Measurements from ENCODE around the gene CLUH. TPM values are rescaled to one million over a fixed set of nuclear protein-coding genes. Genes with fewer than 3 reads are reported as not detected.

The CLUH gene
- total RNA-seq, 1 donor from 2014 or later, result 53.6 TPM

- FAIRE-seq (no peak), DNase-seq (ENCODE audit: low read depth) (no peak)
- TF ChIP-seq CTCF (IDR thresholded peaks at IDR 0.05; ENCODE audit: insufficient read depth, low read depth, low read length) (no peak), EZH2 (IDR thresholded peaks at IDR 0.05; ENCODE audit: insufficient read depth, low read length) (no peak)
- Histone ChIP-seq H3K27ac (ENCODE audit: low read depth, low read length) (no peak overlapping the region), H2AFZ (ENCODE audit: low read depth, low read length) (no peak overlapping the region), H3K4me3 (ENCODE audit: insufficient read depth, low read depth, low read length) (no peak overlapping the region), H3K4me2 (ENCODE audit: low read length) (no peak overlapping the region), H3K4me1 (ENCODE audit: insufficient read depth, low read length) (no peaks in the 10 kb centered on the region), H4K20me1 (ENCODE audit: insufficient read depth, low read length) (no peaks in the 10 kb centered on the region), H3K9ac (ENCODE audit: low read length) (no peak overlapping the region), H3K27me3 (ENCODE audit: insufficient read depth, low read length) (peaks cover 16% of the 10 kb centered on the region), H3K79me2 (ENCODE audit: insufficient read depth, low read length) (no peaks in the 10 kb centered on the region), H3K9me3 (ENCODE audit: insufficient read depth, low read depth, low read length) (no peaks in the 10 kb centered on the region), H3K36me3 (ENCODE audit: insufficient read depth, low read length) (no peaks in the 10 kb centered on the region)
- peaks cover 4% of the 10 kb centered on the region for H3K9me3 Mint-ChIP-seq (ENCODE audit: unreplicated experiment)
- H3K36me3 Mint-ChIP-seq (ENCODE audit: low read depth, unreplicated experiment), result no peaks in the 10 kb centered on the region
- H3K27me3 Mint-ChIP-seq (ENCODE audit: low read depth, unreplicated experiment), result peaks cover 46% of the 10 kb centered on the region
- H3K4me1 Mint-ChIP-seq (ENCODE audit: low read depth, unreplicated experiment), result no peaks in the 10 kb centered on the region
- no peak overlapping the region for H3K27ac Mint-ChIP-seq (ENCODE audit: unreplicated experiment)
- H3K4me3 Mint-ChIP-seq (ENCODE audit: unreplicated experiment), result no peak overlapping the region
These were observed 11.0 kb upstream of the CLUH start for GRCh38 chr17:2722611-2723010.

DNA sequence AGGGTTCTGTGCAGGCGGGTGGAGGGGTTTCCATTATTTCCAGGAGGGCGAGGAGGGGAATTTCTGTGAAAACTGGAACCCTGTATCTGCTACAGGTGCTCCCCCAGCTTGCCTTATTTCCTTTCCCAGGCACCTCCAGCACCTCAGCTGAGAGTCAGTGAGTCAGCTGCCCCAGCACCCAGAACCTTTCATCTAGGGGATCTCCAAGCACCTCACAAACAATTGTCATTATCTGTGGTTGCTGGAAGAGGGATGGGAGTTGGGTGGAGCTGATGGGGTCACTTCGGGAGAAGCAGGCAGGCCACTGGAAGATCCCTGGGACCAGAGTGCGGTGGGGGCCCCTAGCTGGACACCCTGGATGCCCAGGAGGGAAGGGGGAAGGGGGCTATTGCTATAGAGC lies 10.0 kb upstream of the CLUH start:
- TF ChIP-seq CTCF (IDR thresholded peaks at IDR 0.05; ENCODE audit: insufficient read depth, low read depth, low read length), result no peak
- TF ChIP-seq EZH2 (IDR thresholded peaks at IDR 0.05; ENCODE audit: insufficient read depth, low read length), result no peak
- H3K4me2 ChIP-seq (ENCODE audit: low read length), result no peak overlapping the region
- no peaks in the 10 kb centered on the region for H3K4me1 ChIP-seq (ENCODE audit: insufficient read depth, low read length)
- H3K36me3 Mint-ChIP-seq (ENCODE audit: low read depth, unreplicated experiment), result no peaks in the 10 kb centered on the region
- H3K27ac Mint-ChIP-seq (ENCODE audit: unreplicated experiment), result no peak overlapping the region
- peaks cover 39% of the 10 kb centered on the region for H3K27me3 Mint-ChIP-seq (ENCODE audit: low read depth, unreplicated experiment)
- no peak overlapping the region for H2AFZ ChIP-seq (ENCODE audit: low read depth, low read length)
- DNase-seq (ENCODE audit: low read depth) (no peak), FAIRE-seq (no peak)
- no peaks in the 10 kb centered on the region for H4K20me1 ChIP-seq (ENCODE audit: insufficient read depth, low read length)
- no peaks in the 10 kb centered on the region for H3K4me1 Mint-ChIP-seq (ENCODE audit: low read depth, unreplicated experiment)
- H3K27me3 ChIP-seq (ENCODE audit: insufficient read depth, low read length), result peaks cover 16% of the 10 kb centered on the region
- H3K36me3 ChIP-seq (ENCODE audit: insufficient read depth, low read length), result no peaks in the 10 kb centered on the region
- H3K79me2 ChIP-seq (ENCODE audit: insufficient read depth, low read length), result no peaks in the 10 kb centered on the region
- peaks cover 4% of the 10 kb centered on the region for H3K9me3 Mint-ChIP-seq (ENCODE audit: unreplicated experiment)
- H3K9ac ChIP-seq (ENCODE audit: low read length), result no peak overlapping the region
- no peaks in the 10 kb centered on the region for H3K9me3 ChIP-seq (ENCODE audit: insufficient read depth, low read depth, low read length)
- no peak overlapping the region for H3K4me3 Mint-ChIP-seq (ENCODE audit: unreplicated experiment)
- no peak overlapping the region for H3K27ac ChIP-seq (ENCODE audit: low read depth, low read length)
- H3K4me3 ChIP-seq (ENCODE audit: insufficient read depth, low read depth, low read length), result no peak overlapping the region

- H3K4me2 ChIP-seq (ENCODE audit: low read length), result no peak overlapping the region
- Mint-ChIP-seq H3K9me3 (ENCODE audit: unreplicated experiment) (peaks cover 4% of the 10 kb centered on the region), H3K36me3 (ENCODE audit: low read depth, unreplicated experiment) (no peaks in the 10 kb centered on the region), H3K27me3 (ENCODE audit: low read depth, unreplicated experiment) (peaks cover 30% of the 10 kb centered on the region), H3K27ac (ENCODE audit: unreplicated experiment) (no peak overlapping the region), H3K4me3 (ENCODE audit: unreplicated experiment) (no peak overlapping the region), H3K4me1 (ENCODE audit: low read depth, unreplicated experiment) (no peaks in the 10 kb centered on the region)
- no peaks in the 10 kb centered on the region for H3K4me1 ChIP-seq (ENCODE audit: insufficient read depth, low read length)
- peaks cover 10% of the 10 kb centered on the region for H3K27me3 ChIP-seq (ENCODE audit: insufficient read depth, low read length)
- H3K36me3 ChIP-seq (ENCODE audit: insufficient read depth, low read length), result no peaks in the 10 kb centered on the region
- H3K9ac ChIP-seq (ENCODE audit: low read length), result no peak overlapping the region
- no peak overlapping the region for H3K27ac ChIP-seq (ENCODE audit: low read depth, low read length)
- FAIRE-seq, result no peak
- no peaks in the 10 kb centered on the region for H3K79me2 ChIP-seq (ENCODE audit: insufficient read depth, low read length)
- no peak for TF ChIP-seq CTCF (IDR thresholded peaks at IDR 0.05; ENCODE audit: insufficient read depth, low read depth, low read length)
- TF ChIP-seq EZH2 (IDR thresholded peaks at IDR 0.05; ENCODE audit: insufficient read depth, low read length), result no peak
- H2AFZ ChIP-seq (ENCODE audit: low read depth, low read length), result no peak overlapping the region
- H3K9me3 ChIP-seq (ENCODE audit: insufficient read depth, low read depth, low read length), result no peaks in the 10 kb centered on the region
- no peaks in the 10 kb centered on the region for H4K20me1 ChIP-seq (ENCODE audit: insufficient read depth, low read length)
- no peak overlapping the region for H3K4me3 ChIP-seq (ENCODE audit: insufficient read depth, low read depth, low read length)
- DNase-seq (ENCODE audit: low read depth), result no peak
These were observed 8.3 kb upstream of the CLUH start for GRCh38 chr17:2719861-2720260.

Data from astrocyte (in vitro differentiated cells and primary cell).